SK-MEL-5 (cell line): Measurements from ENCODE around the gene OR6B1. TPM values are rescaled to one million over a fixed set of nuclear protein-coding genes. Genes with fewer than 3 reads are reported as not detected.

Source experiments
- DNase-seq: peaks from one replicate; pipeline ENCODE4 v3.0.0-alpha.2; 2016; ENCODE audit warnings: low read depth, low spot score
- in situ Hi-C: cut with HindIII; loops from 2 replicates; pipeline ENCODE4 v1.10.0; 2016; ENCODE audit warnings: low sequenced_read_pairs, high pct_unique_total_duplicates, low pct_unique_long_range_greater_than_20kb
- polyA plus RNA-seq, 2 experiments: library from polyadenylated mRNA; depleted of rRNA; stranded (reverse); fragments of >200 nt; gene quantifications; 2 replicates each; pipeline ENCODE4 v1.2.3, GENCODE V29; 2015
- total RNA-seq: library from RNA; depleted of rRNA; stranded (reverse); fragments of >200 nt; shearing (Covaris generic); gene quantifications from 2 replicates; pipeline ENCODE4 v1.2.3, GENCODE V29; 2014; rRNA removed

Gene OR6B1
- not detected in 2 replicates for total RNA-seq
- not detected in 2 replicates for polyA plus RNA-seq (2015; cell fraction: cytosol; rRNA removed)
- polyA plus RNA-seq (2015; cell fraction: nucleus; rRNA removed), result not detected in 2 replicates

DNA sequence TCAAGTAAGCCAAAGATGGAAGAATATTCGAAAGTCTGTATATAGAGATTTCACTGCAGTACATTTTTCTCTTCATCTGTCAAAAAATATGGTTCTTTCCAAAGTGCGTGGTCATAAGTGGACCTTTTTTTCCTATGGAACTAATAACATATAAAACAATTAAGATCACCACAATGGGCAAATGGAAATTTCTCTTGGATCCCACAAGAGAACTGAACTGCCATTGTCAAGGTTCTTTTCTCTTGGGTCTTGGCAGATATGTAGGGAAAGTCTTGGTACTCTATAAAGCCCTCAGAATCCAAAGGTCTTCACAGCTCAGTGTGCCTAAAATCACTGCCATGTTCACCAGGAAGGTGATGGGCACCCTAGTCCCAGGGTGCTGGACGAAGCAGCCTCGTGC is at the start of gene OR6B1:
OR6B1 (plus strand) TSS at position 301 of the 400 bp plus-strand sequence. CDS start 3,677 bp downstream, outside the sequence.
- in situ Hi-C loops, result no loop called here
- no peak for DNase-seq

DNA sequence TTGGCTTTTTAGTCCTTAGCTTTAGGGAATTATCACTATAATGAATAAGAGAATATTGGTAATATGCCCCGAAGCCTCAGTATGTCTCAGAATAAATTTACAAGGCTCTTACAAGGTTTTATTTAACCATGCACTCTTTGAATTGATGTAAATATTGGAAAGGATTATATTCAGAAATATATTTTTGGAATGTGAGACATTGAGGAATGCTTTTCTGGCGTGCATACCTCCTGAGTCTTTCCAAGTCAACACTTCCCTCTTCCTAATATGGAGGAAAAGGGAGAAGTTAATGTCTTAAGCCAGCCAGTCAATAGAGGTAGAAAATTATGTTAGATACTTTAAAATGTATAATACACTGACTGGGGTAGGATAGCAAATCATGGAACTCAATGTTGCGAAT is 46.7 kb upstream of the OR6B1 start:
- in situ Hi-C loops, result no loop called here
- DNase-seq, result no peak

DNA sequence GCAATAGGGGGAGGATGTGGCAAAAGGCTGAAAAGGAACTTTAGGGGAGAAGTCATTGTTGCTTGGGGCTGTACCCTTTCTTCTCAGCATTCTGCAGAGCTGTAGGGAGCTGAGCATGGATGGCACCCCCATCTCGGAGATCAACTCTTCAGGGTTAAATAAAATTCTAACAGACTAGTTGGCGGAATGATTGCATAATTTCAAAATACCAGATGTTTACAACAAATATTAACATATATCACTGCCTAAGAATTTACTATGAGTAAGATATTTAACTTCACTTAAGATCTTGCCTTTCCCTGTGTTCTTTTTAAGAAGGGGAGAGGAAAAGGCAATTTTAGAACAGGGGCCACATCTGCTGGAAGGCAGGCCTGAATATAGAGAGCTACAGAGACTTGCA is 46.0 kb upstream of the OR6B1 start:
- no peak for DNase-seq
- in situ Hi-C loops, result no loop called here

DNA sequence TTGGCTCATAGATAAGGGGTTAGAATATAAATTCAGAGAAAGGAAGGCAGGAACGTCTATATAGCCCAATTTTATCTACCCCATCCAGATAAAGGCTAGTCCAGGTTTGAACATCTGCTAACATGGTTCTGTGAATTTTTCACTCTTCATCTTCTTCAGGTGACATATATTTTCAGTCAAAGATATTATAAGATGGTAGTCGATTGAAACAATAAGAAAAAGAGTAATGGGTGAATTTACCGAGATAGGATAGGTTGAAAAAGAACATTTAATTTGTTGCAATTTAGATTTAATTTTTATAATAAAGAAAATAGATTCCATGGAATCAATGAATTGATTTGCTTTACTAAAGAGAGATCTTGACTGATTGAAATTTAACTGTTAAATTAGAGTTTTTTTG is 45.6 kb upstream of the OR6B1 start, which contains the start of gene OR2F1:
OR2F1 (plus strand) TSS at position 301 of the 400 bp plus-strand sequence. CDS start 5,127 bp downstream, outside the sequence.
- in situ Hi-C loops, result no loop called here
- no peak for DNase-seq

DNA sequence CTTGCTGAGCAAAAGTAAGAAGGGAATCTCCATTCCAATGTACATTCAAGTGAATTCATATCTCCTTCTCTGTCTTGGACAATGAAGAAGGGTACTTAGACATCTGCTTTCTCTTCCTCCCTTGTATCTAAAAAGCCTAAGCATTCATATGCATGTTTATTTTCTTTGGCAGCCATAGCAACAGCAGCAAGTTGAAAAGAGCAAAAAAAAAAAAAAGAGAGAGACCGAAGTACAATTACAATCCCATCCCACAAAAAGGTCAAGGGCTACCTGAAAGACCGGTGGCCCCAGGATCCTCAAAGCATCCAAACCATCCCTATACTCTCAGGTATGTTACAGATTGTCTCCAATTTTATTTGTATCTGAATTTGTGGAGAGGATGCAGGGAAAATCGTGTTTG is 41.3 kb upstream of the OR6B1 start:
- DNase-seq, result no peak
- in situ Hi-C loops, result no loop called here

DNA sequence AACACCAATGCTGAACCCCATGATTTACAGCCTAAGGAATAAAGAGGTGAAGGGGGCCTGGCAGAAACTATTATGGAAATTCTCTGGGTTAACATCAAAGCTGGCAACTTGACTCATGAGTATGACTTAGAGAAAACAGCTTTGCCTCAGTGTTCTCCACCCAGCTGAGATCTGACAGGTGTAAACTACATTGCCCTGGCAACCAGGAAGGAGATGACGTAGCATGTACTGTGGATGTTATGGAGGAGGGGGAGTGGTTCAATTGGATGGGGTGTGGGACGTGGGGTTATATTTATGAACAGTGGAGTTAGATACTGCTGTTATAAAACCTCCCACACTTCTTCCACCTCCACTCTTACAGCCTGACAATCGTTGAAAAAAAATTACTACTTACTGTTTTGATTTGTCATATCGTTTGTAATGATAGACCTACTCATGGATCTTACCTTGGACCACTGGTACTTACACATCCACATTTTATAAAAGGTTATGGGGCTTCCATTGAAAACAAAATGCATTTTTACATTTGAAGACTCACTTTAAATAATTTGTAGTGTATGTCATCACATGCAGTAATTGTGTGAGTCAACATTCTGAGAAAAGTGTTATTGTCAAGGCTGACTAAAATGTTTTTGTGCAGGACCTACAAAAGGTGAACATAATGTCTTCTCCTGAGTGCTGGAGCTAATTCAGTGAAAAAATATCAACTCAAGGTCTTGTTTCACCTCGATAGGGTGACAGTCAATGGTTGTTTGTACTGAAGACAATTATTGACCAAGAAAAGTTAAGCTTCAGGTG is 39.1 kb upstream of the OR6B1 start:
- DNase-seq, result no peak
- in situ Hi-C loops, result no loop called here

DNA sequence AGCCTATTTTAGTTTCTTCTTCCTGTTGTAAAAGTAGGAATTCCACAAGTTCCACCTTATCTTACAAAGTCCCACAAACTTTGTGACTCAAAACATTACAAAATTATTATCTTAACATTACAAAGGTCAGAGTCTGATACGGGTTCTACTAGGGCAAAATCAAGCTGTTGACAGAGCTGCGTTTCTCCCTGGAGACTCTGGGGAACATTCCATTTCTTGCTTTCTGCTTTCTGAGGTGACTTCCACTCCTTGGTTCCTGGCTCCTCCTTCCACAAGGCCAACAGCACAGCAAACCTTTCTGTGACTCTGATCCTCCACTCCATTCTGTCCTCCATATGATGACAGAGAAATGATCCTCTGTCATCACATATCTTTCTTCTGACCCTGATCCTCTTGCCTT is 34.8 kb upstream of the OR6B1 start:
- DNase-seq, result no peak
- in situ Hi-C loops, result no loop called here

DNA sequence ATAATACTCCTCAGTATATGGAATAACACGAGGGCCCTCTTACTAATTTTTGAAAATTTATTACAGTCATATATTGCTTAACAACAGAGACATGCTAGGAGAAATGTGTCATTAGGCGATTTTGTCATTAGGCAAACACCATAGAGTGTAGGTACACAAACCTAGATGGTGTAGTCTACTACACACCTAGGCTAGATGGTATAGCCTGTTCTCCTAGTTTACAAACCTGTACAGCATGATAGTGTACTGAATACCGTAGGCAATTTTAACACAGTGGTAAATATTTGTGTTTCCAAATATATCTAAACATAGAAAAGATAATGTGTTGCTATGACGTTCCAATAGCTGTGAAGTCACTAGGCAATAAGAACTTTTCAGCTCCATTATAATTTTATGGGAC is 32.7 kb upstream of the OR6B1 start:
- in situ Hi-C loops, result no loop called here
- no peak for DNase-seq

DNA sequence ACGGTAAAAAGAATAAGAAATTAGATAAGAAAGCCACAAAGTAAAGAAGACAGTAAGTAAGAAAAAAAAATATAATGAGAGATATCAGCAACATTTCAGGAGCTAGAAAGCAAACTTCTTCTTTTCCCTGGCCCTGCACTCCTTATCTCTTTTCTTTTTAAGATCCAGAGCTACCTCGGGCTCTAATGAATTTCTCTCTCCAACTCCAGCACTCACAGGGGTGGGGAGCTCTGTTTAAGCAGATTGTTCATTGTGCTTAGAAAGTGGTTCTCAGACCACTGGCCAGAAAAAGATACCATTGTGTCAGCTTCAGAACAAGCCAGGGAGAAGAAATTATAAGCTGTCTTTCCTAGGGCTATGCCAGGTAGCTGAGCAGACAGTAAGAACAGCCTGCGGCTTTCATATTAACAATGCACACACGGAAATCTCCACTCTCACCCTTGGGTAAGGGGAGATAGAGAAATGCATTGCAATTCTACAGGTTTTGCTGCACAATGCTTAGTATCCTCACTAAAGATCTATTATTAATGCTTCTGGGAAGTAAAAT is 26.2 kb upstream of the OR6B1 start:
- in situ Hi-C loops, result no loop called here
- no peak for DNase-seq

DNA sequence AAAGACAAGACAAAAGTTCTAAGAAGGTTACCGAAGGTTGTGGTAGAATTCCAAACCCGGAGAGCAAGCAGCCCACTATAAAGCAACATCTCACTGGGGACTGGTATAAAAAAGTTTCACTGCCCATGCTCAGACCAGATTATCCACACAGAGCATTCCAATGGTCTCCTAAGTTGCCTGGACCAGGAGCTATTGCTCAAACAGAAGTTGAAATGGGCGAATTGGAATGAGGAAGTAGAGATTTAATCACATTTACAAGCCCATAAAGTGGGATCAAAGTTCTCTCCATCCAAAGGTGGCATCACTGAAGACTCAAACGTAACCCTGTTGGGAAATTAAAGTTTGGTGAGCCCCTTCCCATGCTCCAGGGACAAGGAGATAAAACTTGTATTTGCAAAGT is 25.7 kb upstream of the OR6B1 start:
- DNase-seq, result no peak
- in situ Hi-C loops, result no loop called here

DNA sequence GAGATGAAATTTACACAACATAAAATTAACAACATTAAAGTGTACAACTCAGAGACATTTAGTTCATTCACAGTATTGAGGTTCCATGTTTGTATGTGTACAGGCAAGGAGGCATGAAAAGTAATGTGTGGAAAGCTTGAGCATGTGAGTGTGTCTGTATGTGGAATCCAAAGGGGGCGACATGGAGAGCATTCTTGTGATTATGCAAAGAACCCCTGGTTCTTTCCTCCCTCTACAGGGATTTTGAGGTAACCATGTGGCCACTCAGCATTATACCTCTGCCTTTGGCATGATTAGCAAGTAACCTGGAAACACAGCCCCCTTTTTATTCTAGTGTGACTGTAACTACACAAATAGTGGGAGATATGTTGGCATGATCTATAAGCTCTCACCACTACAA is 24.5 kb upstream of the OR6B1 start:
- no peak for DNase-seq
- in situ Hi-C loops, result no loop called here

DNA sequence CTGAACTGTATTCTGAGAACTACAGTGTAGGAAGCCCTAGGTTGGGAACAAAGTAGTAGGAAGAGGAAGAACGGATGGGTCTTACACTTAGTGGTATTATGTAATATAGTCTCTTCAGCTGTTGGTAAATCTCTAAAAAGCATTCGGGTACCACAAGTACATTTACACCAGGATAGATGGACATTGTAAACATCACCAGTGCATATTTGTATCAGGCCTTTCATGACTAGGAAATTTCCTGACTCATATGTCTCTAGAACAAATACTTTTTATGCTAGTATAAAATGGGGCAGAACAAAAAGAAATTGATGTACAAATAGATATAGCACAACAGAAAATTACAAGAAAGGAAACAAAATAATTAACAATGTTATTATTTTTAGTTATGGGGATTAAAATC is 21.5 kb upstream of the OR6B1 start:
- no peak for DNase-seq
- in situ Hi-C loops, result no loop called here

DNA sequence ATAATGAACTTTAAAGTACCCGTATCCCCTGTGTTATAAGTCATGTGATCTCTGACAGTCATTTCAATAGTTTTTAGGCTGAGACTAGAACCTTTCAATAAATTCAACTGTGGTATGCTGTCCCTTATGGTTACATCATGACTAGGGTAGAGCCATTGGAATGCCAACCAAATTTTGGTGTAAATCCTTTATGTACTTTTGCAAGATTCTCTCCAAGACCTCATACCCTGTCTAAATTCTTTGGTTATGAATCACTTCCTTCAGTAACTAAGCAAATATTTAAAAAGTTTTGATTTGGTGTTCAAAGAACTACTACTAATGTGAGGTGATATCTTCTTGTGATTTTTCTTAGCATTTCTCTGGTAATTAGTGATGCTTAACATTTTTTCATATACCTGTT is 20.8 kb upstream of the OR6B1 start:
- no peak for DNase-seq
- in situ Hi-C loops, result no loop called here

DNA sequence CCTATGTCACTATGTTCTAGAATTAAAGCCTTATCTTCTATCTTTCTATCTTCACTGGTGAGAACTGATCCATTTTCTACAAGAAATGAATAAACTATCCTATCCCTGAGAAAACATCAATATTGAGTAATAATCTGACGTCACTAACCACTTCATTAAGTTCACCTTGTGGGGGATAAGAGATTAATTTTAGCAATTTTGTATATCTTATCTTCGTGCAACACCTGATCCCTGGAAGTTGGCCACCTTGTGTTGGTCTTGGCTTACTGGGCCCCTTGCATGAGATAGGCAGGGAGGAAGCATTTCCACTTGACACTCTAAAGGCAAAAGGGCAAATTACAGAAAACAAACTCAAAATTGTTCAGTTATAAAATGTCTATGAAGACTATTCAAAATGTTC is 20.1 kb upstream of the OR6B1 start:
- no peak for DNase-seq
- in situ Hi-C loops, result no loop called here

DNA sequence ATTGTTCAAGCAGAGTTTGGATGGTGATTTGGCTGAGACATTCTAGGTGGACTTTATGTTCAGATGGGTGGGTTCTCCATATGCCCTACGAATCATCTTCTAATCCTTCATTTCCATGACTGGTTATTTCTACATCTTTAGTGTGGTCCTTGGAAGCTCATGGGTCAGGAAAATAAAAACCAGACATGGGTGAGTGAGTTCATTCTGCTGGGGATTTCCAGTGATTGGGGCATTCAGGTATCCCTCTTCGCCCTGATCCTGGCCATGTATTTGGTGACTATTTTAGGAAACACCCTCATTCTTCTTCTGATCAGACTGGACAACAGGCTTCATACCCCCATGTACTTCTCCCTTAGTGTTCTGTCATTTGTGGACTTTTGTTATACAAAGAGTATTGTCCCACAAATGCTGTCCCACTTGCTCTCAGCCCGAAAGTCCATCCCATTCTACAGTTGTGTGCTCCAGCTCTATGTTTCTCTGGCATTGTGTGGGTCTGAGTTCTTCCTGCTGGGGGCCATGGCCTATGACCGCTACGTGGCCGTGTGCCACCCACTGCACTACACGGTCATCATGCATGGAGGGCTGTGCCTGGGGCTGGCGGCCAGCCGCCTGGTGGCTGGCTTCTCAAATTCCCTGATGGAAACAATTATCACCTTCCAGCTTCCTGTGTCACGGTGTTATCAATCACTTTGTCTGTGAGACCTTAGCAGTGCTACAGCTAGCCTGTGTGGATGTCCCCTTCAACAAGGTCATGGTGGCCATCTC is 19.2 kb upstream of the OR6B1 start:
- in situ Hi-C loops, result no loop called here
- no peak for DNase-seq

DNA sequence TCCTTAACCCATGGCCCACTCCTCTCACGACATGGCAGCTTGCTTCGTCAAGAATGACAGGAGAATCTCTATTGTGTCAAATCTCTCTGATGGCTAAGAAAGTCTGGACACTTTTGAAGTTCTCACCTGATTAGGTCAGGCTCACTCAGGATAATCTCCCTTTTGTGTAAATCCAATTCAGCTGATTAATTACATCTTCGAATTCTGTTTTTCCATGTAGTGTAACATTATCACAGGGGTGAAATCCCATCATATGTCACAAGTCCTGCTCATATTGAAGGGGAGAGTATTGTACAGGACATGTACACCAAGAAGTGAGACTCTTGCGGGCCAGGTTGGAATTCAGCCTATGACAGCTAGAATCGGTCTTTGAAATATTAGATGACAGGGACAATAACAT is 16.2 kb upstream of the OR6B1 start:
- in situ Hi-C loops, result no loop called here
- DNase-seq, result no peak

DNA sequence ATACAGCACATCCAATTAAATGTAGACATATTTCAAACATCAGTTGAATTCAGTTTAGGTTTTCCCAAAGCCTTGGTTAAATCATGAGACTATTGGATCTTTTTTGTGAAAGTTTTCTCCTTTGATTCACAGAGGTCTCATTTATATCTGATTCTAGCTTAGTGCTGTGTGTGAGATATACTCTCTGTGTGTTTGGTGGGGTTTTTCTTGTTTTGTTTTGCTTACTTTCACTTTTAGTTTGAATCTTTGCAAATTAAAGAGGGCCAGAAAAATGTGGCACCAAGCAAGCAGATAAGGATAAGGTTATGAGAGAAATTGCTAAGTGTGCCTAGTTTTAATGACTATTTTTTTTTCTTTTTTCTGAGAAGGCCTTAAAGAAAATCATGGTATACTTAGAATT is 12.6 kb upstream of the OR6B1 start:
- no peak for DNase-seq
- in situ Hi-C loops, result no loop called here

DNA sequence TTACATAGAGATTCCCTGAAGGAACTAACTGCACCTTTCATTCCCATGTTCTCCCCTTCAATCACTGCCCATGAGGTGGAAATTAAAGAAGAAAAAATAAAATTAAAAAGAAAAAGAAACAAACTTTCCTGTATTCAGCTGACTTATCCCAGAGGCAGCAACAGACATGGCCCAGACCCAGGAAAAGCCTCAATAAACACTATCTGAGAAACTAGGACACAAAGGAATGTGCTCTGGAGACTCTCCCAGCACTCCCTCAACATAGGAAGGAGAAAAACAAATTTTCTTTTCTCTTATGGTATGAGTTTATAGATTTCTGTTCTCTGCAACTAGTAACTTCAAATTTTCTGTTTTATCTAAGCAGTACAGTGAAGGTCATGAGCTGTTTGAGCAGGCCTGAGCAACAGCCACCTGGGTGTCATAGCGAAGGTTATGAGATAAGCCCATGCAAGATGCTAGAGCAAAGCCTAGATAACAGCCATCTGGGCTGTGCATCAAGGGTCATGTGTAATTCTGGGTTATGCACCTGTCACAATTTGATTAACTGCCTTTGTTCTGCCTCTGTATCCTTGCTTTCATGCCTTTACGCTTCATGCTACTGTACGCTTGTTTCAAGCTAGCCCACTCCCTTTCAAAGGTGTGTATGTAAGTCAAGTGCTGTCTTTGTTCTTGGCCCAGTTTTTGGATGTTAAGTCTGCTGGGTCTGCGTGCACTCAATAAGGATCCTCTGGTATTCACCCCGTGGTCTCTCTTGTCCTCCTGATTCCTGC is 11.0 kb upstream of the OR6B1 start:
- in situ Hi-C loops, result no loop called here
- DNase-seq, result no peak
